ENCODE results near the gene STAMBPL1.

STAMBPL1 gene

GRCh38 chr10:88964360-88964759 lies 84.3 kb downstream of the STAMBPL1 start:
- H3K27ac ChIP-seq (ENCODE audit: low read length) = no peak overlapping the region
- H3K9me3 ChIP-seq (ENCODE audit: control insufficient read depth in 2 of 2, low read length in 2 of 2) = no peaks in the 10 kb centered on the region
- H3K4me1 ChIP-seq (ENCODE audit: control insufficient read depth, insufficient read depth, low read length) = peaks cover 16% of the 10 kb centered on the region
- H3K4me3 ChIP-seq (ENCODE audit: low read length in 2 of 2) = no peak overlapping the region
- H3K9ac ChIP-seq (ENCODE audit: low read length in 2 of 2) = no peak overlapping the region
- H3K27me3 ChIP-seq (ENCODE audit: control insufficient read depth in 1 of 2, insufficient read depth in 2 of 2, low read length in 2 of 2) = no peaks in the 10 kb centered on the region
- H3K36me3 ChIP-seq (ENCODE audit: control insufficient read depth in 2 of 2, insufficient read depth in 2 of 2, low read length in 2 of 2) = no peaks in the 10 kb centered on the region

- Histone ChIP-seq H3K9me3 (ENCODE audit: control insufficient read depth in 2 of 2, low read length in 2 of 2) (no peaks in the 10 kb centered on the region), H3K9ac (ENCODE audit: low read length in 2 of 2) (no peak overlapping the region), H3K36me3 (ENCODE audit: control insufficient read depth in 2 of 2, insufficient read depth in 2 of 2, low read length in 2 of 2) (no peaks in the 10 kb centered on the region), H3K27me3 (ENCODE audit: control insufficient read depth in 1 of 2, insufficient read depth in 2 of 2, low read length in 2 of 2) (no peaks in the 10 kb centered on the region), H3K4me3 (ENCODE audit: low read length in 2 of 2) (no peak overlapping the region), H3K4me1 (ENCODE audit: control insufficient read depth, insufficient read depth, low read length) (peaks cover 16% of the 10 kb centered on the region), H3K27ac (ENCODE audit: low read length) (no peak overlapping the region)
Measured at GRCh38 chr10:88964869-88965415, 84.9 kb downstream of the STAMBPL1 start.

GRCh38 chr10:88966797-88967196 lies 86.8 kb downstream of the STAMBPL1 start:
- Histone ChIP-seq H3K36me3 (ENCODE audit: control insufficient read depth in 2 of 2, insufficient read depth in 2 of 2, low read length in 2 of 2) (no peaks in the 10 kb centered on the region), H3K4me1 (ENCODE audit: control insufficient read depth, insufficient read depth, low read length) (peaks cover 16% of the 10 kb centered on the region), H3K9ac (ENCODE audit: low read length in 2 of 2) (no peak overlapping the region), H3K9me3 (ENCODE audit: control insufficient read depth in 2 of 2, low read length in 2 of 2) (no peaks in the 10 kb centered on the region), H3K27ac (ENCODE audit: low read length) (peak overlapping the region; percentile 25), H3K27me3 (ENCODE audit: control insufficient read depth in 1 of 2, insufficient read depth in 2 of 2, low read length in 2 of 2) (no peaks in the 10 kb centered on the region), H3K4me3 (ENCODE audit: low read length in 2 of 2) (peak overlapping the region; percentile 30 to 31)

GRCh38 chr10:88968391-88968790 lies 88.3 kb downstream of the STAMBPL1 start:
- Histone ChIP-seq H3K4me3 (ENCODE audit: low read length in 2 of 2) (no peak overlapping the region), H3K36me3 (ENCODE audit: control insufficient read depth in 2 of 2, insufficient read depth in 2 of 2, low read length in 2 of 2) (no peaks in the 10 kb centered on the region), H3K27me3 (ENCODE audit: control insufficient read depth in 1 of 2, insufficient read depth in 2 of 2, low read length in 2 of 2) (no peaks in the 10 kb centered on the region), H3K27ac (ENCODE audit: low read length) (peak overlapping the region; percentile 18), H3K9me3 (ENCODE audit: control insufficient read depth in 2 of 2, low read length in 2 of 2) (no peaks in the 10 kb centered on the region), H3K4me1 (ENCODE audit: control insufficient read depth, insufficient read depth, low read length) (peaks cover 16% of the 10 kb centered on the region), H3K9ac (ENCODE audit: low read length in 2 of 2) (no peak overlapping the region)

GRCh38 chr10:88971221-88972061 lies 91.4 kb downstream of the STAMBPL1 start:
- Histone ChIP-seq H3K36me3 (ENCODE audit: control insufficient read depth in 2 of 2, insufficient read depth in 2 of 2, low read length in 2 of 2) (no peaks in the 10 kb centered on the region), H3K4me1 (ENCODE audit: control insufficient read depth, insufficient read depth, low read length) (peaks cover 16% of the 10 kb centered on the region), H3K4me3 (ENCODE audit: low read length in 2 of 2) (peak overlapping the region in 1 of 2 donors; percentile 10), H3K27ac (ENCODE audit: low read length) (peak overlapping the region; percentile 56), H3K9ac (ENCODE audit: low read length in 2 of 2) (peak overlapping the region; percentile 13 to 43), H3K9me3 (ENCODE audit: control insufficient read depth in 2 of 2, low read length in 2 of 2) (no peaks in the 10 kb centered on the region), H3K27me3 (ENCODE audit: control insufficient read depth in 1 of 2, insufficient read depth in 2 of 2, low read length in 2 of 2) (no peaks in the 10 kb centered on the region)
